AG08395 (cell line): ENCODE measurements around the gene ANKRD36C.
A peak's percentile ranks its signal among the peaks of the same experiment; 100 is the strongest.
"Not testable (repeated sequence)": the region's sequence is repeated elsewhere in the genome, so short reads cannot be mapped to it uniquely, and the experiment has no call there.

Experiments used
- DNase-seq: peaks from one replicate; pipeline ENCODE4 v3.0.0; 2012; ENCODE audit warnings: mixed read lengths, low spot score

ANKRD36C gene

DNA sequence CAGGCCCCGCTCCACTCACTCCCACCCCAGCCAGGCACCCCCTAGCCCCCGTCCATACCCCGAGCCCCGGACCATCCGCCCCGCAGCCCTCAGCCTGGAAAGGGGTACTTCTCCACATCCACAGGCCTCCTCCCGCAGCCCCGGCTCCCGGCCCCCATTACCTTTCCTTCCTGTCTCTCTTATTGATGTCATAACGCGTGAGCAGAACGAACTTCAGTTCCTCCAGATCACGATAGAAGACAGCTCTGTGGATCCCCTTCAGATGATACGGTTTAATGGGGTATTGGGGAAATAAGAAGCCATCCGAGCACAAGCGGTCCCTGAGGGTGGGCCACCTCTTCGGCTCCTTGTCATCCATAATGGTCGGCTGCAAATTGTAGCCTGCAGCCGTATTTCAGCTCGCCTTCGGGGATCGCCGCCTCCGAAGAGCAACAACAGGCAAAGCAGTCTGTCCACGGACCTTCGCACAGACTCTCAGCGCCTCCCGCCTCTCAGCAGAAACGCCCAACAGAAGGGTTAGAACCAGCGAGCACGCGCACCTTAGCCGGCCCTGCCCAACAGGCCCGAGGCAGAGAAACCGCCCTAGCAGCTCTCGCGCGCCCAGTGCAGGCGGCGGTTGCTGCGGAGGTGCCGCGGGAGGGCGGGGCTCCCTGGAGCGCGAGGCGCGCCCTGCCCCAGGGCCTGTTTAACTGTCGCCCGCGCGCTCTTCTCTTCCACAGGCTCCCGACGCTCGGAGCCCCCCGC lies at the start of gene ANKRD36C:
Gene ANKRD36C (minus strand): TSS at position 474 of the 744 bp plus-strand sequence. CDS start 116 bp downstream, at position 358.
- peak; percentile 4 for DNase-seq

GRCh38 chr2:96035554-96035953 lies 43.9 kb upstream of the ANKRD36C start:
- not testable (repeated sequence) for DNase-seq

- not testable (repeated sequence) for DNase-seq
Observed at GRCh38 chr2:96034792-96035191, 43.2 kb upstream of the ANKRD36C start, which contains the start of gene GPAT2. Gene GPAT2, minus strand, starts transcription at chr2:96034916. Its CDS starts 2,557 bp downstream, at chr2:96032359.

DNA sequence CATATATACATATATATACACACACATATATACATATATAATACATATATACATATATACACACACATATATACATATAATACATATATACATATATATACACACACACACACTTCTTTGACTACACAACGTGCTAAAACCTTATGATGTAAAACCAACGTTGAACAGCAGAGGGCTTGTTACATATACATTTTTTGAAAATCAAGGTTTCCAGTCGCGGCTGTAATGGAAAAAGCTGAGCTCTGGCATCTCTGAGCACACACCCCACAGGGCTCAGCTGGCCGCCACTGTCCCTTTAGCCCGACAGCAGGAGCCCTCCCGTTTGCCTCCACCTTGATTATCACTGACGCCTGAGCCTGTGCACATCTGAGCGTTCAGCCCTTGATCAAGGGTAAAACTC lies 42.4 kb upstream of the ANKRD36C start:
- DNase-seq, result not testable (repeated sequence)

- not testable (repeated sequence) for DNase-seq
Observed at GRCh38 chr2:96027725-96028325, 36.2 kb upstream of the ANKRD36C start.

DNA sequence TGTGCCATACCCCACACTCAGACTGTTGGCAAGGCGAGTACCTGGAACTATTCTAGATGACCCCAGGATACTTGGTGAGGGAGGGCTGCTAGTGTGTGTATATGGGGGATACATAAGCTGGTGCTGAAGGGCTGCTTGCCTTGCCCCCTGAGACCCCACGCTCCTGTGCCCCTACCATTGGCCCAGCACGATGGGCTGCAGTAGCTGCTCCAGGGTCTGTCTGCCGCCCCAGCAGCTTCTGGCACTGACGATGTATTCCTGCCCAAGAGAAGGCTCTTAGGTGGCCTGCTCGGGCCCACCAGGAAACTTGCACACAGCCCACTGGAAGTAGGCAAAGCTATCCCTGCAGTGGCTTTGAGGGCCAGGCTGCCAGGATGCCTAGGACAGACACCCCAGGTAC lies 34.1 kb upstream of the ANKRD36C start:
- not testable (repeated sequence) for DNase-seq

DNA sequence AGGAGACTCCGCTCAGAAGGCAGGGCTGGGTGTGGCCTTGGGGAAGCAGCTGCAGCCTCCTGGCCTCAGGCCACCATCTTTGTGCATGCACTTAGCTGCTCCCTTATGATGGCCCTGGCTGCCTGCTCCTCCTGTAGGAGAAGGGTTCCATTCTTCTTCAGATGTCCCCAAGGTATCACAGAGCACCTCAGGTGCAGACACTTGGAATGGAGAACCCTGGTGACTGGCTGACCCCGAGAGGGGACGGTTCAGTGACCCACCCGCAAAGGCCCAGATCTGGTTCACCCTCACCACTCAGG lies 33.5 kb upstream of the ANKRD36C start:
- no peak for DNase-seq

GRCh38 chr2:96024336-96025193 lies 32.9 kb upstream of the ANKRD36C start:
- DNase-seq, result no peak

DNA sequence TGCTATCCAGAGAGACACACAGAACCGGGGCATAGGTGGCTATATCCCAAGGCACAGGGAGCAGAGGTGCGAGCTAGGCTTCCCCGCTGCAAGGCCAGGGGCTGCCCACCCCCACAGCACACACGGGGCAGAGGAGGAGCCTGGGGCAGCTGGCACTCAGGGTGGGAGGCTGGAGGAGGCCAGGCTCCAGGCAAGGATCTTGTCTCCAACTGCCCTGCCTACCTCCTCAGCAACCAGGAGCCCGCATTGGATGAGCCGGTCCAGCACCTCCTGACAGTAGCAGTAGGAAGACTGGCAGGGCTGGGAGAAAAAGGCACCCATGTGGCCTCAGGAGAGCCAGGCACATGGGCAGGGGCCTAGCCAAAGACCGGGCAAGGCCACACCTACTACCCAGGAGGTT lies 32.1 kb upstream of the ANKRD36C start:
- DNase-seq, result not testable (repeated sequence)

DNA sequence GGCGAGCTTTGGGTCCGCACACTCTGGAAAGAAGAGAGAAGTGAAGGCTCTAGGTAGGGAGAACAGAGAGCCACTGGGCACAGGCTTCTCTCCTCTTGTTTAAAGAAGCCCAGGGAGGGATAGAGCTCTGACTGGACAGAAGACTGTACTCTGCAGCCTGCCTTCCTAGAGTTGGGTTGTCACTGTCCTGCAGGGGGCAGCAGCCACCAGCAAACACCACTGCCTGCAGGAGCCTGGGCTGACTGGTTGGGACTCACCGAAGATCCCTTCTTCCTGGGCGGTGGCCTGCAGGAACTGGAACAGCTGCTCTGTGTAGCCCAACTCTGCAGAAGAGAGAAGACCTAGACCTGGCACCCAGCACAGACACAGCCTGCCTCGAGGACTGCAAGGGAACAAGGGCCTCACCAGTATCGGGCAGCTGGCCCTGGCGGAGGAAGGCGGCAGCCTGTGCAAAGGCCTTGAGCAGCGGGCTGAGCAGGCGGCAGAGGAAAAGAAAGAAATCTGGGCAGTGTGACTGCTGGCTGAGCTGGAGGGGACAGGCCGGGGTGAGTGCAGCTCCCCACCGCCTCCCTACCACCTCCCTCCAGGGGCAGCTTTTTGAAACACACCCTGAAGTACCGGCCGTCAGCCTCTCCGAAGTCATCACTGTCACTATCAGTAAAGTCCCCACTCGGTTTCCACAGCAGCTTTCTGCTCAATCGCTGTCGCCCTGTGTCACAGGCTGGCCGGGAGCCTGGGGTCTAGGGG lies 31.2 kb upstream of the ANKRD36C start:
- peak; percentile 81 for DNase-seq

DNA sequence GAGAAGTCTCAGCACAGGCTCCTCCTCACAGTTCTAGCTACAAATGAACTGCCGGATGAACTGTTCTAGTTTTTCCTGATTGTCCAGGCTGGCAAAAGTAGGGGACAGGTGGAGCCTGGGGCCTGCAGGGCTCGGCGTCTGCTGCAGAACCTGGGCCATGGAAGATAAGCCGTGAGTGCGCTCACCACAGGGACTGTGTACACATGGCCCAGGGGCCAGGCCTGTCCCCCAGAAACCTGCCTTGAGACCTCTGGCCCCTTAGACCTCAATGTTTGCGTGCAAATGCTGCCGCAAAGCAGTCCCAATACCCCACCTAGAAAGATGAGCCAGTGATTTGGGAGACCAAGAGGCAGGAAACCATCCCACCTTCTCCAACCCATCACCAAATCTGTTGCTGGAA lies 30.5 kb upstream of the ANKRD36C start:
- DNase-seq, result not testable (repeated sequence)

DNA sequence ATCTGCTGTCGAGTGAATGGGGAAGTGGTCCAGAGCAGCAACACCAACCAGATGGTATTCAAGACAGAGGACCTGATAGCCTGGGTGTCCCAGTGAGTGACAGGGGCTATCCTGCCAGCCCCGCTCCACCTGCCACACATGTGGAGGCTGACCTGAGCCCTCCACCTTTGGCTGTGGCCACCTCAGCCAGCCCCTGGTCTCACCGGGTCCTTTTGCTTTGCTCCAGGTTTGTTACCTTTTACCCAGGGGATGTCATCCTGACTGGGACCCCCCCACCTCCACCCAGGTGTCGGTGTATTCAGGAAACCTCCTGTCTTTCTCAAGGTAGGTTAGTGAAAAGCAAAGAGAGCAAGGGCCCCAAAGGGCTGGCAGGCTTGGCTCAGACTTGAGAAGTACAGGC lies 29.5 kb upstream of the ANKRD36C start:
- not testable (repeated sequence) for DNase-seq

GRCh38 chr2:96019909-96020590 lies 28.4 kb upstream of the ANKRD36C start:
- not testable (repeated sequence) for DNase-seq

GRCh38 chr2:96016321-96016720 lies 24.7 kb upstream of the ANKRD36C start:
- DNase-seq, result not testable (repeated sequence)

GRCh38 chr2:96012792-96013264 lies 21.2 kb upstream of the ANKRD36C start:
- DNase-seq, result not testable (repeated sequence)

DNA sequence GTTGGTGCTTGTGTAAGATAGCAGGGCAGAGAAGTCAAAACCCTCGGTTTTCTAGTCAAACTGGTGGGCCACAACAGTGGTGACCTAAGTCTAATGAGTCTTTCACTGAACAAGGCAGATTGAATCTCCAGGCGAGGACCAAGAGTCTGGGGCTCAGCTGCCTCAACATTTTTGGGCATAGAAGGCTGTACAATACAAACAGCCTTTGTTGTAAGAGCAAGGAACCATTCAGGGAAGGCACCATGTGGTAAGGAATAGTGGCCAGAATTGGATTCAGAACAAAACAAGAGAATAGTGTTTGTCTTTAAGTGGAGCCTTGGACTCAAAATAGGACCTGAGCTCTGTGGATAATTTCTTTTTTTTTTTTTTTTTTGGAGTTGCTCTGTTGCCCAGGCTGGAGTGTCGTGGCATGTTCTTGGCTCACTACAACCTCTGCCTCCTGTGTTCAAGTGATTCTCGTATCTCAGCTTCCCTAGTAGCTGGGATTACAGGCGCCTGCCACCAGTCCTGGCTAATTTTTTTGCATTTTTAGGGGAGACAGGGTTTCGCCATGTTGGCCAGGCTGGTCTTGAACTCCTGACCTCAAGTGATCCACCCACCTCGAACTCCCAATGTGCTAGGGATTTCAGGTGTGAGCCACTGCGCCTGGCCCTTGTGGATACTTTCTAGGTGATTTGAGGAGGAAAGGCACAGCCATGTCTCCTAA lies 20.6 kb upstream of the ANKRD36C start:
- not testable (repeated sequence) for DNase-seq

- DNase-seq, result not testable (repeated sequence)
Observed at GRCh38 chr2:96011129-96011455, 19.5 kb upstream of the ANKRD36C start.

DNA sequence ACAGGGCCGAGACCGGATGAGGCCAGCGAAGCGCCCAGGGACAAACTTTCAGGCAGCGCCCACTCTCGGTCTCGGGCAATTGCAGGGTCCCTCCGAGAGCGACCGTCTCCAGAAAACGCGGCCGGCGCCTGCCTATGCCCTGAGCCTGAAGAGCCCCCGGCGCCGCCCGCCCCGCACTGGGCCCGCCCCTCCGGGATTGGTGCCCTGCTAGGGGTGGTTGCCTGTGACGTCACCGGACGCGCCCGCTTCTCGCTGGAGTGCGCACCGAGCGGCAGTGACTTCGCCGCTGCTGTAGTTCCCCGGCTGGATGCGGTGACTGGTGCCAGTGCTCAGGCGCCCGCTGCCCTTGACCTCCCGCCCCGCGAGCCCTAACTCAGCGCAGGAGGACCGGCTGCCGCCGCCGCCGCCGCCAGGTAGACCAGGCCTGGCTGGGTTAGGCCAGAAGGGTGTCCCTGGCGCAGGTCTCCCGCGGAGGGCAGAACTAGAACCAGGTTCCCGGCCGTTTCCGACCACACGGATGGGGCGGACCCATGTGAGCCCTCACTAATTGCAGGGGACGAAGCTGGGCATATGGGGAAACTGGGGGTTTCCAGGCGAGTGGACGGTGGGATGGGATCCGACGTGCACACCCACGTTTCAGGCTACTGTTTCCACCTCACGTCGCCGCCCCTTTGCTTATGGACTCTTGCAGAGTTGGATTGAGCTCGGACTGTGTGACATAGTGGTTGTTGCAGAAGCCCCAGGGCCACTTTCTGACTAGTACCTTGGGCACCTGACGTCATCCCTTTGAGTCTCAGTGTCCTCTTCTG lies 18.9 kb upstream of the ANKRD36C start:
- DNase-seq, result peak; percentile 55

DNA sequence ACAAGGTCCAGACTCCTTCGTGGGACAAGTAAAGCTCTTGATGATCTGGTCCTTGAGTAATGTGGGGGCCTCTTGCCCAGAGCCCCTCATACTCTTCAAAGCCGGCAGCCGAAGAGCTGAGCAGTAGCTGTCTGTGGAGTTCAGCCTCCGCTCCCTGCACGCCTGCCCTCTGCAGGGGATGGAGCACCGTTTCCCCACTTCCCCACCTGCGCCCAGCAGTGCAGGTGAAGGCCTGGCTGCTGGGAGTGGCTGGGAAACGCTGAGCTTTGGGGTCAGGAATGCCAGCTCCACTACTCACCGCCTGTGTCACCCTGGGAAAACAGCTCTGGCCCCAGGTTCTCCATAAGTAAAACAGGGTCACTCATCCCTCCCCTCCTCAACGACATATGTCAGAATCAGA lies 18.2 kb upstream of the ANKRD36C start:
- not testable (repeated sequence) for DNase-seq

- not testable (repeated sequence) for DNase-seq
Observed at GRCh38 chr2:96008051-96008450, 16.4 kb upstream of the ANKRD36C start.
